Myocyte (in vitro differentiated cells): ENCODE results near the gene ATP8B4. TPM values are rescaled to one million over a fixed set of nuclear protein-coding genes. Genes with fewer than 3 reads are reported as not detected.

Experiments used
- DNase-seq: peaks from one replicate; pipeline ENCODE4 v3.0.0-alpha.2; 2012; ENCODE audit warnings: low read depth
- total RNA-seq: library from RNA; depleted of rRNA; stranded (reverse); fragments of >200 nt; gene quantifications from 2 replicates; pipeline ENCODE4 v1.2.3, GENCODE V29; 2014

ATP8B4 gene
- total RNA-seq, 1 donor from 2014 or later, result 3.3 TPM

DNA sequence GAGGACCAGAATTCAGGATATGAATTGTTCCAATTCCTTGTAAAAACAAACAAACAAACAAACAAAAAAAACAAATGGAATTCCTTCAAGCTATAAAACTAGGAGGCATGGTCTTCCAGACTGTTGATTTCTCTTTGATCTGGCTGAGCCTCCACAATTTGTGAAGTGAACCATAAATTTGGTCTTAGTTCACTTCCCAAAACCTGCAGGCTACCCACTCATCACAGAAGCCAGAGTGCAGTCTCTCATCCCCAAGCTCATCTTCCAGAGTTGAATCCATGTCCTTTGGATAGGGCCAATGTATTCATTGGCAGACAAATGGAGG is 294.3 kb downstream of the ATP8B4 start:
- DNase-seq, result no peak

GRCh38 chr15:49823987-49824774 is 294.9 kb downstream of the ATP8B4 start:
- DNase-seq, result no peak

DNA sequence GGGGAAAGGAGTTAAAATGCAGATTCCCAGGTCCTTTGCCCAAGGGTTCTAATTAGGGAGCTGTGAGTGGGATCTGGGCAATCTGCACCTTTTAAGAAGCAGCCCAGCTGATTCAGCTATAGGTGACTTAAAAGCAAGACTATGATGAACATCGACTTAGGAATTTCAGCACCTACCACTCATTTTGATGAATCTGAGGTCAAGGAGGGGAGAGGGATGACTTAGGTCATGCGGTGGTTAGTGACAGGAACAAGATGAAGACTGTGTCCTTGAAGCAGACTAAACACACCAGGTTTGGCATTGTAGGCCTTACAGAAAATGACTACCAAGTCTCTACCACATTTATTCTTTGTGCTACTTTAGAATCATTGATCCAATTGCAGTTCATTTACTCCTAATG is 301.9 kb downstream of the ATP8B4 start:
- DNase-seq, result no peak

DNA sequence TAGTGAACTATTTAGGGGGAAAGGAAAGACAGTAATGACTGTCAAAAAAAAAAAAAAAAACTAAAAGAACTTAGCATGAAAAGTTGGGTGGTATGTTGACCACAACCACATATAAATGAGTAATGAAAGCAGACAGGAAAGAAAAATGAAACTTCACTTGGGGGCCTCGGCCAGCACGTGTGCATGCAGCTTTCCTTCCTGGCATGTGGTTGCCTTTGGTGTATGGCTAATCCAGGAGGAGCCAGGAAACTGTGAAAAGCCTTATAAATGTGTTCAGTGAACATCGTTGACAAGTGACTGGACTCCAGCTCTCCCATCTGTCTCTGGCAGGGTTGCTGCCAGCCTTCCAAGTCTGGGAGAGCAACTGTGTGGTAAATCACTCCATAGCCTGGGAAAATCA is 303.1 kb downstream of the ATP8B4 start:
- peak; percentile 93 for DNase-seq

GRCh38 chr15:49815526-49815925 is 303.5 kb downstream of the ATP8B4 start:
- DNase-seq, result no peak

- DNase-seq, result peak; percentile 61
Measured at GRCh38 chr15:49814709-49815108, 304.3 kb downstream of the ATP8B4 start.

GRCh38 chr15:49813625-49814024 is 305.4 kb downstream of the ATP8B4 start:
- peak; percentile 92 for DNase-seq

DNA sequence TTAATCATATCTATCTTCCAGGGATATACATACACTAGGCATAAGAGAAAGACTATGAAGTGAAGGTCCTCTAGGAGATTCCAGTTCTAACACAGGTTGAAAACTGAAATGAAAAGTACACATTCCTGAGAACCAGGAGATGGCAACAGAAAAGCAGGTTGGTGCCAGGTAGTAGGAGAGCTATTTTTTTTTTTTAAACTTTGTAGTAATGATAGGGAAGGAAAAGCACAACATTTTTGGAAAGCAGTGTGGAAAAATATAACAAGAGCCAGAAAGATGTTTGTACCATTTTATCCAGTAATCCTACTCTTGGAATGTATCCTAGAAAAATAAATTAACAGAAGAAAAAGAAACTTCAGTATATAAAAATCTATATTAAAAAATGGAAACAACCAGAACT is 308.3 kb downstream of the ATP8B4 start:
- no peak for DNase-seq

- DNase-seq, result no peak
Measured at GRCh38 chr15:49809894-49810609, 309.0 kb downstream of the ATP8B4 start.

GRCh38 chr15:49808341-49808740 is 310.7 kb downstream of the ATP8B4 start:
- peak; percentile 50 for DNase-seq

Other genes with a start within 250 kb of the ATP8B4 start
- gene SLC27A2, start 63.0 kb upstream of the ATP8B4 start, total RNA-seq, result not detected in 2 replicates
- not detected in 2 replicates for gene HDC, start 146.5 kb upstream of the ATP8B4 start, total RNA-seq
- 20.1 and 29.2 TPM in 2 replicates for gene GABPB1, start 236.0 kb upstream of the ATP8B4 start, total RNA-seq